Frontal cortex (tissue), 4 donors: ENCODE data around the gene PRTFDC1. TPM values are rescaled to one million over a fixed set of nuclear protein-coding genes. Genes with fewer than 3 reads are reported as not detected.

Source experiments
- DNase-seq, 2 donors: peaks; one replicate each; pipeline ENCODE4 v3.0.0; 2012; ENCODE audit warnings: low spot score in 2 of 2
- FAIRE-seq: peaks from 2 replicates; lab custom pipeline; 2012; peaks lifted over from hg19 to GRCh38; lab: Jason Lieb, UNC
- small RNA-seq: library from RNA; depleted of rRNA; stranded (forward); fragments of <200 nt; gene quantifications from one replicate; pipeline ENCODE3, GENCODE V24; 2014
- total RNA-seq: library from RNA; depleted of rRNA; stranded (reverse); fragments of >200 nt; gene quantifications from one replicate; pipeline ENCODE4 v1.2.3, GENCODE V29; 2014
- donor health status: control.
- donor health status: control.
- donor health status: control.

PRTFDC1 gene
- total RNA-seq, 1 donor from 2014 or later = 29.8 TPM

DNA sequence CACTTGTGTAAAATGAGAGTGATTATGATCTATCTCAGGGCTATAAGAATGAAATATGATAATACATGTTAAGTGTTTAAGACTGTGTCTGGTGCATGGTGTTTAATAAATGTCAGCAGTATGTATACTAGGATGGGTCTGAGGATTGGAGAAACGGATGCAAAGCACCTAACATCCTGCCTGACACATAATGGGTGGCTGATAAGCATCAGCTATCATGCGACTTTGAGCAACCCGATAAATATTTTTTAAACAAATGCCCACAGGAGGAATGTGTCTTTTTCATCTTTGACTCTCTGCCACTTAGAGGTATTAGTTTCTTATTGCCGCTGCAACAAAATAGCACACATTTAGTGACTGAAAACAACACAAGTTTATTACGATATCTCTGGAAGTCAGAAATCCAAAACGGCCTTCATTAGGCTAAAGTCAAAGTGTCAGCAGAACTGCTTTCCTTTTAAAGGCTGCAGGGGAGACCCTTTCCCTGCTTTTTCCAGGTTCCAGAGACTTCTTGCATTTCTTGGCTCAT lies 135.5 kb downstream of the PRTFDC1 start:
- DNase-seq (no peak), FAIRE-seq (no peak)

DNA sequence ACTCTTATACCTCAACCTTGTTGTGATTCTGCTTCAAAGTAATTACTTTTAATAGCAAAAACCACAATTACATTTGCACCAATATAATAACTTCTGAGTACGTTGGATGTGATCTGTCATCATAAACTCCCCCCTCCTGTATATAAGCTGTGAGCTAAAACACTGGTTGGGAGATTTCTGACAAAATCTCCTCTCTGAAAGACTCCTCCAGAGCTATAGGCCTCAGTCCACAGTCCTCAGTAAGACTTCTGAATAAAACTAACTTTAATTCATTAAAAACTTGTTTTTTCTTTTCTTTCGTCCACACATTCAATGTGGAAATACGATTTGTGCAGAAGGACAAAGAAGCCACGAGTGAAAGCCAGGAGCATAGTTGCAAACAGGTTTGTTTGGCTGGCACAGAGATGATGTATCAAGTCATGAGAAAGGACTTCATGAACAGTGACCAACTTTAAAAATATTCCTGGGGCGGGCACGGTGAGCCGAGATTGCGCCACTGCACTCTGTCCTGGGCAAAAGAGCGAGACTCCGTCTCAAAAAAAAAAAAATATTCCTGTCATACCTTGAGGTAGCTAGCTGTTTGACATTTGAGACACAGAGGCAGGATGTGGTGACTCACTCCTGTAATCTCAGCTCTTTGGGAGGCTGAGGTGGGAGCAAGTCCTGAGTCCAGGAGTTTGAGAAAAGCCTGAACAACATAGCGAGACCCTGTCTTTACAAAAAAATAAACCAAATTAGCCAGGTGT lies 137.7 kb downstream of the PRTFDC1 start:
- no peak for DNase-seq
- no peak for FAIRE-seq

DNA sequence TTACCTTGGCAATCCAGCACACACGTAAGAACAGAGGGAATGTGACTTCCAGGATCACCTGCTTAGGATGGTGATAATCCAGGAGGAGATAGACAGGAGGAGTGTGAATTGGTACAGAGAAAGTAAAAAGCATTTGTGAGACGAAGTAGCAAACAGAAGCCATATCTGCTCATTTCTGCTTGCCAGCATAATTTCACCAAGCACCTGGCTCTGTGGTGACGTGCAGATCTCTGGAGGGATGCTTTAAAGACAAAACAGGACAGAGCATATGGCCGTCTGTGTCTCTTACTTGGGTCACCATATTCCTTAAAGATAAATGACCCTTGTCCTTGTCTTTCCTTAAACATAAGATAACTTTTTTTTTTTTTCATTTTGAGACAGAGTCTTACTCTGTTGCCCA lies 138.6 kb downstream of the PRTFDC1 start:
- no peak for FAIRE-seq
- DNase-seq = no peak

DNA sequence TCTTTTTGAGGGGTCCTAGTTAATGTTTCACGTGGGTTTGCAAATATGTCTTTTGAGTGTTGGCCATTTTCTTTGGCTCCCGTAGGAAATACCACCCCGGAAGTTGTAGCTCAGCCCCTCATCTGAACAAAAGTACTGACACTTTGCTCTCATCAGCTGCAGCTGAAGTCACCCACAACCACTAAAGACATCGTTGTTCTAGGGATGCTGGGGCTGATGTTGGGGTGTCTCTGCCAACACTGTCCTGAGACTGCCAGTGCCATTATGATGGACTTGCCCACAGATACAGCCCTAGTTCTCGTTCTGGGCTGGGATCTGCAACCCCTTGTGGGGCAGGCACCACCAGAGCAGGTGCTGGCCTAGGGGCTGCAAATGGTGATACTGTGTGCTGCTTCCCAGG lies 146.1 kb downstream of the PRTFDC1 start:
- DNase-seq (no peak), FAIRE-seq (no peak)

DNA sequence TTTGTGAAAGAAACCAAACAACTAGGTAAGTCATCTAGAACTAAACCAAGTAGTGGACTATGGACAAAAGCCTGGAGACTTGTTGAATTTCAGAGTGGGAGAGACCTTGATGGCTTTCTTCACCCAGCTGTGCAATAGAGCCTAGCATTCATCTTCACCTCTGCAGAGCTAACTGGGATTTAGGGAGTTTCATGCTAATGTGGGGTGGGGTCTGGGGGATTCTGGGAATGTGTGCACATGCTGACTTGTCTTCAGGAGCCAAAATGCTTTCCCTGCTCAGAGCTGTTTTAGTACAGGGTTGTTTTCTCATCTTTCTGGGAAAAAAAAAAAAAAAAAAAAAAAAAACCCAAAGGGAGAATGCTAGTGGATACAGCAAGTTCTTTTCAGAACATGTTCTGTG lies 147.4 kb downstream of the PRTFDC1 start:
- DNase-seq = no peak
- FAIRE-seq = no peak

DNA sequence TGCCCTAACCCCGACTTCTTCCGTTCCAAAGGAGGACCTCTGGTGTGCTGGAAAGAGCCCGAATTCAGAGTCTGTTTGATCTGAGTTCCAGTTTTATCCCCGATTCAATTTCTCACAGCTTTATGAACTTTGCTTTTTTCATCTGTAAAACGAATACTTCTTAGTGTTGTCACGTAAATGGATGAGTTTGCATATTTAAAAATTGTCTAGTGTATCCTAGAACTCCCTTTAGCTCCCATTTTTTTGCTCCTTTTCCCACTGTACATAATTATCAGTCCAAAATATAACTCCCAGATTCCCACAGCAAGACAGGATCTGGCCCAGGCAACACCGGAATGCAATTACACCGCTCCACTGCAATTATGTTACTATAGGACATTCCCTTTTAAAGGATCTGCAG lies 148.0 kb downstream of the PRTFDC1 start:
- FAIRE-seq (no peak), DNase-seq (no peak)

DNA sequence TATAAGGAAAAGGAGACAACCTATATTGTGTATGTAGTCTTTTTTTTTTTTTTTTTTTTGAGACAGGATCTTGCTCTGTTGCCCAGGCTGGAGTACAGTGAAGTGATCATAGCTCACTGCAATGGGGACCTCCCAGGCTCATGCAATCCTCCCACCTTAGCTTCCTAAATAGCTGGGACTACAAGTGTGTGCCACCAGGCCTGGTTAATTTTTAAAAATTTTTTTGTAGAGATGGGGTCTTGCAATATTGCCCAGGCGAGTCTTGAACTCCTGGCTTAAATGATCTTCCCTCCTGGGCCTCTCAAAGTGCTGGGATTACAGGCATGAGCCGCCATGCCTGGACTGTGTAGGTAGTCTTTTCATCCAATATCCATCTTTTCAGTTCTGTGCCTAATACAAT lies 150.0 kb downstream of the PRTFDC1 start:
- FAIRE-seq (no peak), DNase-seq (no peak)

DNA sequence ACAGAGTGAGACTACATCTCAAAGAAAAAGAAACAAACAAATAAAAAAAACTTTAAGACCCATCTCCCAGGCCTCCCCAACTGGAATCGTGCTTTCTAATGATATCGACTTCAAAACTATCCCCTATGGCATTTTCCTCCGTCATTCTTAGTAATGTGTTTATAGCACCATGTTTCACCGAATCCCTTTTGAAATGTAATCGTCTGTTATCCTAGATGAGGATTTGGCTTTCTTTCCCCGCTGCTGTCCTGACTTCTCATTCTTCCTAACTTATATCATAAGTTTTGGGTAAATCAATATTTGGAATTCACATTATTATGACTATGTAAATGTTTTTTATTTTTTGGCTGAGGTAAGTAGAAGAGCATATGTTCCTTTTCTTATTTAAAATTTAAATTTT lies 151.5 kb downstream of the PRTFDC1 start:
- FAIRE-seq (no peak), DNase-seq (no peak)

Small RNAs within 50 kb of the gene (small RNA-seq; reads per million reads assigned to genes)
- not detected for gene AL512598.1
- not detected for gene RN7SKP241

Other genes starting within 250 kb of the PRTFDC1 start
- 228 TPM for gene ARHGAP21, start 228.7 kb downstream of the PRTFDC1 start, total RNA-seq
- gene ENKUR, start 63.6 kb upstream of the PRTFDC1 start, total RNA-seq = 4.5 TPM
- gene THNSL1, start 64.0 kb upstream of the PRTFDC1 start, total RNA-seq = 19.2 TPM
- 9.0 TPM for gene GPR158, start 222.4 kb upstream of the PRTFDC1 start, total RNA-seq